ENCODE data around the gene SEMA4D. TPM values are rescaled to one million over a fixed set of nuclear protein-coding genes. Genes with fewer than 3 reads are reported as not detected.

Gene SEMA4D
- total RNA-seq, 3 donors from 2014 or later (not counting 1 experiment from before 2014, with no cell fraction given) = 354 to 448 (median 420) TPM

GRCh38 chr9:89446261-89446960 is 51.5 kb downstream of the SEMA4D start:
- WGBS (ENCODE audit: insufficient coverage) = 88% methylated on average over 13 of the region's 13 CpGs
- Histone ChIP-seq H3K9me3 (ENCODE audit: control insufficient read depth, insufficient read depth, low read length) (no peaks in the 10 kb centered on the region), H3K36me3 (ENCODE audit: control insufficient read depth, insufficient read depth, low read length) (peaks cover 16% of the 10 kb centered on the region), H3K27me3 (ENCODE audit: control insufficient read depth, insufficient read depth, low read length) (no peaks in the 10 kb centered on the region), H3K4me1 (ENCODE audit: control insufficient read depth, insufficient read depth, low read length) (peaks cover 82% of the 10 kb centered on the region), H3K4me3 (ENCODE audit: low read length) (no peak overlapping the region), H3K27ac (ENCODE audit: low read length) (peak overlapping the region; percentile 19)
- H3K4me1 Mint-ChIP-seq = peaks cover 68 to 96% of the 10 kb centered on the region in 2 donors
- peak overlapping the region; percentile 93 to 97 for H3K27ac Mint-ChIP-seq
- intact Hi-C loops (cut with micrococcal nuclease) = loop anchor here (5.0 kb wide), 1 partner anchor 91 kb away; no protein-coding TSS in a partner anchor
- DNase-seq (no peak), ATAC-seq (no peak)
- TF ChIP-seq CTCF (IDR thresholded peaks at IDR 0.05) = no peak
- no peaks in the 10 kb centered on the region for H3K9me3 Mint-ChIP-seq
- H3K27me3 Mint-ChIP-seq (ENCODE audit: low read depth in 2 of 2) = no peaks in the 10 kb centered on the region
- peak overlapping the region; percentile 92 for H3K4me3 Mint-ChIP-seq
- H3K36me3 Mint-ChIP-seq = peaks cover 5% of the 10 kb centered on the region

GRCh38 chr9:89445801-89446251 is 52.1 kb downstream of the SEMA4D start:
- peaks cover 87% of the 10 kb centered on the region for H3K4me1 ChIP-seq (ENCODE audit: control insufficient read depth, insufficient read depth, low read length)

DNA sequence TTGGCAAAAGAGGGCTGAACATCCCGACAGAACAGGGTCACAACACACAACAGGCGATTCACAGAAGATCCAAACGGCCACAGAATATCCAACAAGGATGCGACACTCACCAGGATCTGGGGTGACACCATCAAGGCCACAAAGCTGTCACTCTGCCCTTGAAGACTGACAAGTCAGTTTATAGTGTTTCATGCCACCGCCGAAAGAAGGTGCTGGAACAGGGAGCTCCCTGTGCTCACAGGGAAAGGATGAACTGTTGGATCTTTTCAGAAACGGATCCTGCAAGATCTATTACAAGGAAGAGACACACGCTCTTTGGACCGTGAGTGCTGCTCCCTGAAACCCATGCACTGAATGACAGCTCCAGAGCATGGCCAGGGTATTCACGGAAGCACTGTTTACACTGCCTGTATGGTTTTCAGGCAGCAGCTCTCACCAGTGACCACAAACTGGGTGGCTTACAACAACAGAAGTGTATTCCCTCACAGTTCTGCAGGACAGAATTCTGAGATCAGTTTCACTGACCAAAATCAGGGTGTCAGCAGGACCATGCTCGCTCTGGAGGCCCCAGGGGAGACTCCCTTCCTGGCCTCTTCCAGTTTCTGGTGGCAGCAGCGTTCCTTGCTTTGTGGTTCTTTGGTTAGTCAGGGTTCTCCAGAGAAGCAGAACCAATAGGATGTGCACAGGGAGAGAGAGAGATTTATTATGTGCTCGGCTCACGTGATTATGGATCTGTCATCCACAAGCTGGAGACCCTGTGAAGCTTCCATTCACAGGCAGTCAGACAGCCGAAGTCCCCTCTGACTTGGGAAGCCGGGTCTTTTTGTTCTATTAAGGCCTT is 52.8 kb downstream of the SEMA4D start:
- peaks cover 94% of the 10 kb centered on the region for H3K4me1 ChIP-seq (ENCODE audit: control insufficient read depth, insufficient read depth, low read length)
- H3K9me3 ChIP-seq (ENCODE audit: control insufficient read depth, insufficient read depth, low read length) = no peaks in the 10 kb centered on the region
- intact Hi-C loops (cut with micrococcal nuclease) = loop anchor here (2.0 to 5.0 kb wide), 5 partner anchors 18 to 92 kb away; no protein-coding TSS in a partner anchor
- WGBS (ENCODE audit: insufficient coverage) = 67% methylated on average over 16 of the region's 16 CpGs
- no peaks in the 10 kb centered on the region for H3K9me3 Mint-ChIP-seq
- peaks cover 70 to 96% of the 10 kb centered on the region in 2 donors for H3K4me1 Mint-ChIP-seq
- no peaks in the 10 kb centered on the region for H3K27me3 ChIP-seq (ENCODE audit: control insufficient read depth, insufficient read depth, low read length)
- peak overlapping the region; percentile 37 for H3K27ac ChIP-seq (ENCODE audit: low read length)
- H3K4me3 ChIP-seq (ENCODE audit: low read length) = no peak overlapping the region
- H3K36me3 ChIP-seq (ENCODE audit: control insufficient read depth, insufficient read depth, low read length) = peaks cover 21% of the 10 kb centered on the region
- TF ChIP-seq CTCF (IDR thresholded peaks at IDR 0.05) = no peak
- ATAC-seq (peak in 2 of 3 donors; percentile 10 to 23), DNase-seq (peak in 1 of 2 donors; percentile 46)
- H3K27ac Mint-ChIP-seq = peak overlapping the region; percentile 93 to 97
- H3K36me3 Mint-ChIP-seq = no peaks in the 10 kb centered on the region
- H3K4me3 Mint-ChIP-seq = peak overlapping the region; percentile 92
- H3K27me3 Mint-ChIP-seq (ENCODE audit: low read depth in 2 of 2) = no peaks in the 10 kb centered on the region

More at GRCh38 chr9:89445801-89446251, 52.1 kb downstream of the SEMA4D start:
- no peak for TF ChIP-seq CTCF (IDR thresholded peaks at IDR 0.05)
- 64% methylated on average over 8 of the region's 8 CpGs for WGBS (ENCODE audit: insufficient coverage)
- intact Hi-C loops (cut with micrococcal nuclease) = loop anchor here (2.0 to 5.0 kb wide), 4 partner anchors 19 to 91 kb away; no protein-coding TSS in a partner anchor
- Mint-ChIP-seq H3K4me1 (peaks cover 68 to 96% of the 10 kb centered on the region in 2 donors), H3K27ac (peak overlapping the region; percentile 93 to 97), H3K27me3 (ENCODE audit: low read depth in 2 of 2) (no peaks in the 10 kb centered on the region), H3K4me3 (peak overlapping the region; percentile 92), H3K9me3 (no peaks in the 10 kb centered on the region), H3K36me3 (no peaks in the 10 kb centered on the region)
- Histone ChIP-seq H3K27me3 (ENCODE audit: control insufficient read depth, insufficient read depth, low read length) (no peaks in the 10 kb centered on the region), H3K27ac (ENCODE audit: low read length) (peak overlapping the region; percentile 37), H3K36me3 (ENCODE audit: control insufficient read depth, insufficient read depth, low read length) (peaks cover 21% of the 10 kb centered on the region), H3K4me3 (ENCODE audit: low read length) (no peak overlapping the region), H3K9me3 (ENCODE audit: control insufficient read depth, insufficient read depth, low read length) (no peaks in the 10 kb centered on the region)
- ATAC-seq (no peak), DNase-seq (no peak)
